Activated CD4-positive, CD25-positive, alpha-beta regulatory T cell (primary cell): ENCODE measurements around the gene FLOT1.
"Not testable (repeated sequence)": the region's sequence is repeated elsewhere in the genome, so short reads cannot be mapped to it uniquely, and the experiment has no call there.

ENCODE experiments used
- DNase-seq, 4 experiments: peaks; one replicate each; lab custom pipeline; 2025; lab: John Stamatoyannopoulos, UW

The FLOT1 gene

DNA sequence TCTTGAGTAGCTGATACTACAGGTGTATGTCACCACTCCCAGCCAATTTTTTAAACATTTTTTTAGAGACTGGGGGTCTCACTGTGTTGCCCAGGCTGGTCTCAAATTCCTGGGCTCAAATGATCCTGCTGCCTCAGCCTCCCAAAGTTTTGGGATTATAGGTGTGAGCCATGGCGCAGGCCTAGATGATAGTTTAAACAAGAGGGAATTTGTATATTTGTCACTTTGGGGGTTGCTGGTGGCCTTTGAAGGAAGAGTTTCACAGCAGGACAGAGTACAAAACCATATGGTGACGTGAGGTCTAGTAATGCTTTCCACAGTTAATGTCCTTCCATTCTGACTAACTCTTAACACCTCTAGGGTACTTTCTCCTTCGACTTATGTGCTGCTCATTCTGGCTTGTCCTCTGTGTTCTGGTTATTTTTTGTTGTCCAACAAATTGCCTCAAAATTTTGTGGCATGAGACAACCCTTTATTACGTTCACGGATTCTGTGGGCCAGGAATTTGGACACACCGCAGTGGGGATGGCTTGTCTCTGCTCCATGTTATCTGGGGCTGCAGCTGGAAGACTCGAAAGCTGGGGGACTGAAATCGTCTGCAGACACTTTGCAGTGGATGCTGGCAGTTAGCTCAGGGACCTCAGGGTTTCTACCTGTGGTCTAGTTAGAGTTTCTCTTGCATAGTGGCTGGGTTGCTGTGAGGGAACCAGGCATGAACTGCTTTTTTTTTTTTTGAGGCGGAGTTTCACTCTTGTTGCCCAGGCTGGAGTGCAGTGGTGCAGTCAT lies 24.9 kb upstream of the FLOT1 start:
- no peak for DNase-seq

DNA sequence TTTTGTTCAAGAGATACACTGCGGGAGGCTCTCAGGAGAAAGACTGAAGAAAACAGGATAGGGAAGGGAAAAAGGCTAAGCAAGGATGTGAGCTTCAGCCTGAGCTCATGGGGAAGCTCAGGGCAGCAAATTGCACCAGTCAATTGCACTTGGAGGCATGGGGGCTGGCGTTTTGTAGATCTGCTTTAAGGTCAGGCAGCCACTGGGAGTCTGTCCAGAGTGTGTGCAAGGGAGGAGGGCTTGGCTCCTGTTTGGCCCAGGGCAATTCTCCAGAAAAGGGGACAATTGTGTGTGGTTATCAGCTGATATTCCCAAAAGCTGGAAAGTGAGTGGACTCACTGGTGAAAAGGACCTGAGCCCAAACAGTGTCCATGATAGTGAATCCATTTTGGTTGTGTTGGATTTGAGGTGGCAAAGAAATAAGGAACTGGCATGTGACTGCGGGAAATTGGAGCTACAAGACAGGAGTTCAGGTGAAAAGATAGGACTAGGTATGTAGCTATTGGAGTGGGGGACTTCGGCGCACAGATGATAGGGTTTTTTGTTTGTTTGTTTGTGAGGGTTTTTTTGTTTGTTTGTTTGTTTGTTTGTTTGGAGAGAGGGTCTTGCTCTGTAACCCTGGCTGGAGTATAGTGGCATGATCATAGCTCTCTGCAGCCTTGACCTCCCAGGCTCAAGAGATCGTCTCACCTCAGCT lies 24.1 kb upstream of the FLOT1 start:
- no peak for DNase-seq

DNA sequence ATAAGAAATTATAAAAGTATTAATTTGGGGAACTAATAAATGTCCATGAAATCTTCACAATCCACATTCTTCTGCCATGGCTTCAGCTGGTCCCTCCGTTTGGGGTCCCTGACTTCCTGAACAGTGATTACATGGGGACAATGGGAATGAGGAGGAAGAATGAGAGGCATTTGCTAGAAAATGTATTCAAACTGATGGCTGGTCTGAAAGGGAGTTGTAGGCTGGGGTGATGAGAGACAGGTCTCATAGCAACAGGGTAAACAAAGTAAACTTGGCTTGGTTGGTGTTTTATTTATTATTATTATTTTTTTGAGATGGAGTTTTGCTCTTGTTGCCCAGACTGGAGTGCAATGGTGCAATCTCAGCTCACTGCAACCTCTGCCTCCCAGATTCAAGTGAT lies 23.0 kb upstream of the FLOT1 start:
- DNase-seq, result not testable (repeated sequence)

DNA sequence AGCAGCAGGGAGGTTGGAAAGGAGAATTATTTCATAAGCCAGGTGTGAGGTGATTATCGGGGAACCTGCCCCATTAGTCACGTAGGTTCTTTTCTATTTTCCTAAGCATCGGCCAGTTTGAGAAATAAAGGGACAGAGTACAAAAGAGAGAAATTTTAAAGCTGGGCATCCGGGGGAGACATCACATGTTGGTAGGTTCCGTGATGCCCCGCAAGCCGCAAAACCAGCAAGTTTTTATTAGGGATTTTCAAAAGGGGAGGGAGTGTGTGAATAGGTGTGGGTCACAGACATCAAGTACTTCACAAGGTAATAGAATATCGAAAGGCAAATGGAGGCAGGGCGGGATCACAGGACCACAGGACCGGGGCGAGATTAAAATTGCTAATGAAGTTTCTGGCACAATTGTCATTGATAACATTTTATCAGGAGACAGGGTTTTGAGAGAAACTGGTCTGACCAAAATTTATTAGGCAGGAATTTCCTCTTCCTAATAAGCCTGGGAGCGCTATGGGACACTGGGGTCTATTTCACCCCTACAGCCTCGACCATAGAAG lies 22.1 kb upstream of the FLOT1 start:
- DNase-seq, result not testable (repeated sequence)

DNA sequence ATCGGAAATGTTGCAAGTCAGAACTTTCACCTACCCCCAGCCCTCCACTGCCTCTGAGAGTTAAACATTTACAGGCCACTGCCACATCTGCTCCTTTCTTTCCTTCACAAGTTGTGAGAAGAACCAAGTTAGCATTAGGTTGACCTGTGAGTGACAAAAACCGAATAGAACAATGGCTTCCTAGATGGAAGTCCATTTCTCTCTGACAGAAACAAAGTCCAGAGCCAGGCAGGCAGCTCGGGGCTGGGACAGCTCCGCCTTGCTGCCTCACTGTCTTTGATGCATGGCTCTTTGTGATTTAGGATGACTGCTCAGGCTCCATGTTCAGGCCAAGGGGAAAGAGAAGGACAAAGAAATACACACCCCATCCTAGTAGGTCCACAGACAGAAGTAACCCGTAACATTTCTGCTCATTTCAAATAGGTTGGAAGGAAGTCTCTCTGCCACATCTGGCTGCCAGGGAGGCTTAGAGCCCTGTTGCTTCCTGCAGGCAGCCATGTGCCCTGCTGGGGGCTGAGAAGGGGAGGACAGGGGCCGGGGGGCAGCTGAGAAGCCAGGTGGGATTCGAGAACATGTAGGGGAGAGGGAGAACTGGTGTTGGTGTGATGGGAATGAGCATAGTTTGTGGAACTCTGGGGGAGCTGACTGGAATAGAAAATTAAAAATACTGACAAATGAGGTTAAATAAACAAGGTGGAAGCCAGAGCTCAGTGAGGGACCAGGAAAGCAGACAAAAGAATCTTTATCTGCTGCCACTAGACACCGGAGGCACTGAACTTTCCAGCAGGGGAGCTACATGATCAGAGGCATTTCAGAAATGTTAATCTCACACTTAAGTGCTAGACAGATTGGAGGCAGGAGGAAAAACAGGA lies 21.4 kb upstream of the FLOT1 start:
- no peak for DNase-seq

DNA sequence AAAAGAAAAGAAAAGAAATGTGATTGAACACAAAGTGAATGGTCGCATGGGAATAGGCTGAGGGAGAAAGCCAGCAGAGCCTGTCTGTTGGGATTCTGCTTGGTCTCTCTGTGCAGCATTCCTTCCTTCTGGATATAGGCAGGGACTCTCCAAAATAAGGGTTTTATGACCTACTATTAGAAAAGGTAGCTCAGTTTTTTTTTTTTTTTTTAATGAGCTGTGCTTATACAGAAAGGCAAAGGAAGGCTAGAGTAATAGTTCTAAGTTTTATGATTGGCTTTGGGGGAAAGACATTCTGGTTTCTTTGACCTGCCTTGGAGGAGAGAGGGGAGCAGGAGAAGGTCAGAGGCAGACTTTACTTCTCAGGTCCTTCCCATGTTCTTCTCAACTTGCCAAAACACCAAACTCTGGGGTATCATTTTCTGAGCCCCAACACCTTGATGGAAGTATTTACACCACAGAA lies 20.7 kb upstream of the FLOT1 start:
- no peak for DNase-seq

DNA sequence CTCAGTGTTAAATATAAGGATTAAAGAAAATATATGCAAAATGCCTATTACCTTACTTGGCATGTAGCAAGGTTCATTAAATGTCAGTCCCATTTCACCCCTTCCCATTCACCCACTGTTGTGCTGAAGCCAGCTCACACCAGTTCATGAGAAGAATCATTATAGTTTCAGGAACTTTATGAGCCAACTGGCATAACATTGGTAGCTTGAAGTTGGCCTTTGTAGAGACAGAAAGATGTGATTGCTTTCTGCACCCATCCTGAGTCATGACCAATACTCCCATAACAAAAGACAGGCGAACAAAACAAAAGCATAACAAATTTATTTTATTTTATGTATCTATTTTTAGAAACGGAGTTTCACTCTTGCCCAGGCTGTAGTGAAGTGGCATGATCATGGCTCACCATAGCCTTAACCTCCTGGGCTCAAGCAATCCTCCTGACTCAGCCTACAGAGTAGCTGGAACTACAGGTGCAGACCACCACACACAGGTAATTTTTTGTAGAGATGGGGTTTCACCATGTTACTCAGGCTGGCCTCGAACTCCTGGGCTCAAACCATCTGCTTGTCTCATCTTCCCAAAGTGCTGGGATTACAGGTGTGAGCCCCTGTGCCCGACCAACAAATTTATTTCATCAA lies 19.4 kb upstream of the FLOT1 start:
- no peak for DNase-seq

DNA sequence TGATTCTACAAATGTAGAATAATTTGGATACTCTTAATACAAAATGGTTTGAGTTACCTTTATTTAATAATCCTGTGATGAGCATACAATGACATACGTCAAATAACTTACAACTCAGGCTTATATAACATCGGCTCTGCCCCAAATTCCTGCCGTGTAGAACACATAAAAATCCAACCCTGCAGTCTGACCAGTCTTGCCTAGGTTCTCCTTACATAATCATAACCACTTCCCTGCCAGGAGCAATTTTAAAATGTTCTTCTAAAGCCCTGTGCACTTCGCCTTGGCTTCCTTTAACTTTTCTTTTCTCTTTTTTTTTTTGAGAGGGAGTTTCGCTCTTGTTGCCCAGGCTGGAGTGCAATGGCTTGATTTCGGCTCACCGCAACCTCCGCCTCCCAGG lies 18.1 kb upstream of the FLOT1 start:
- DNase-seq, result no peak

DNA sequence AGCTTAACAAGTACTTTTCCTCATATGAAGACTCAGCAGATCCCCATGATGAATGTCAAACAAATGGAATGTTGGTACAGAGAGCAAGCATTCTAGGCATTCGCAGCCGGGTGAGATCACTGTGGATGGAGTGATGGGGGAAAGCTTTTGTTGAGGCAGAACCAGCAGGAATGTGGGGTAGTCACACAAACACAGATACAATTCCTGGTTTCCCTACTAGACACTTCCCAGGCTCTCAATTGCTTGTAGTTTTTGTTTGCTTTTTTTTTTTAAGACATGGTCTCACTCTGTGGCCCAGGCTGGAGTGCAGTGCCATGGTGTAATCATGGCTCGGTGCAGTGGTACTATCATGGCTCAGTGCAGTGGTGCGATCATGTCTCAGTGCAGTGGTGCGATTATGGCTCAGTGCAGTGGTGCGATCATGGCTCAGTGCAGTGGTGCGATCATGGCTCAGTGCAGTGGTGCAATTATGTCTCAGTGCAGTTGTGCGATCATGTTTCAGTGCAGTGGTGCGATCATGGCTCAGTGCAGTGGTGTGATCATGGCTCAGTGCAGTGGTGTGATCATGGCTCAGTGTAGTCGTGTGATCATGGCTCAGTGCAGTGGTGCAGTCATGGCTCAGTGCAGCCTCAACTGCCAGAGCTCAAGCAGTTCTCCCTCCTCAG lies 17.2 kb upstream of the FLOT1 start:
- DNase-seq, result no peak

DNA sequence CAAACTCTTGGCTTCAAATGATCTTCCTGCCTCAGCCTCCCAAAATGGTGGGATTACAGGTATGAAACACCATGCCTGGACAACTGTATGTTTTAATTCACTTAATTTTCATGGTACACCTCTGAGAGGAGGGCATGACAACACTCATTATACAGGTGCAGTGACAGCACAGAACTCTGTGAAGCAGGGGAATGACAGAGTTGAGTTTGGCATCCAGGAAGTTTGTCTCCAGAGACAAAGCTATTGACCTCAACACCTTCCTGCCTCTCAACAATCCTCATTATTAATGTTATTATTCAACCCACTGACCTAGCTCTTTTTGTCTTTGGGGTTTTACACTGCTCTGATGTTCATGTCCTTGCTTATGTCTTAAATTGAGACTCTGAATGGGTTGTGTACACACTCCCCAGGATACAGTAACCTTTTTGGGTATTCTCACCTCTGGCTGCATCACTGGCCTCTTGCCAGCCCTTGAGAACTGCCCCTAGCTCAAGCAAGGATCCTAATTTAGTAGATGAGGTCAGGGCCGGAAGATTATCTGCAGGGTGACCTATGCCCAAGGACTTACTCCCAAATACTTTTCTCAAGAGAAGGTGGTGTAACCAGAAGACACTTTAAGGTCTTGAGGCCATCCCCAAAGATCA lies 14.9 kb upstream of the FLOT1 start:
- no peak for DNase-seq

DNA sequence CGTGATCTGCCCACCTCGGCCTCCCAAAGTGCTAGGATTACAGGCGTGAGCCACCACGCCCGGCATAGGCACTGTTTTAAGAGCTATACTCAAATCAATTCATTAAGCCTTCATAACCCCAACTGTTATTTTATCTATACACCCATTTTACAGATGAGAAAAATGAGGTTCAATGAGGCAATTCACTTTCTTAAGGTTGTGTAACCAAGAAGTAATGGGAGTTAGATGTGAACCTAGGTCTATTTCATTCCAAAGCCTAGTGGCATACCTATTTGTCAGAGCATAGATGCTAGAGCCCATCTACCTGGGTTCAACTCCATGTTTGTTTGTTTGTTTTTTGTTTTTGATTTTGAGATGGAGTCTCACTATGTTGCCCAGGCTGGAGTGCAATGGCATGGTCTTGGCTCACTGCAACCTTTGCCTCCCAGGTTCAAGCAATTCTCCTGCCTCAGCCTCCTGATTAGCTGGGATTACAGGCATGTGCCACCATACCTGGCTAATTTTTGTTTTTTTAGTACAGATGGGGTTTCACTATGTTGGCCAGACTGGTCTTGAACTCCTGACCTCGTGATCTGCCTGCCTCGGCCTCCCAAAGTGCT lies 14.0 kb upstream of the FLOT1 start:
- not testable (repeated sequence) for DNase-seq

DNA sequence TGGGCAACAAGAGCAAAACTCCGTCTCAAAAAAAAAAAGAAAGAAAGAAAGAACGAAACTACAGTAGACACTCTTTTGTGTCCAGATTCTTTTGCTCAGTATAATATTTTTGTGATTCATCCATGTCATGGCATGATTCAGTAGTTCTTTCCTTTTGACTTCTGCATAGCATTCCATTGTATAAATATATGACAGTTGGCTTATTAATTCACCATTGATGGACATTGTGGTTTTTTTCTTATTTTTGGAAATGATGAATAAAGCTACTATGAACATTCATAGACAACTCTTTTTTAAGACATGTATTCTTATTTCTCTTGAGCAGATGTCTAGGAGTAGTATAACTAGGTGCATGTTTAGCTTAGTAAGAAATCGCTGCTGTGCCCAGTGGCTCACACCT lies 12.1 kb upstream of the FLOT1 start:
- no peak for DNase-seq

DNA sequence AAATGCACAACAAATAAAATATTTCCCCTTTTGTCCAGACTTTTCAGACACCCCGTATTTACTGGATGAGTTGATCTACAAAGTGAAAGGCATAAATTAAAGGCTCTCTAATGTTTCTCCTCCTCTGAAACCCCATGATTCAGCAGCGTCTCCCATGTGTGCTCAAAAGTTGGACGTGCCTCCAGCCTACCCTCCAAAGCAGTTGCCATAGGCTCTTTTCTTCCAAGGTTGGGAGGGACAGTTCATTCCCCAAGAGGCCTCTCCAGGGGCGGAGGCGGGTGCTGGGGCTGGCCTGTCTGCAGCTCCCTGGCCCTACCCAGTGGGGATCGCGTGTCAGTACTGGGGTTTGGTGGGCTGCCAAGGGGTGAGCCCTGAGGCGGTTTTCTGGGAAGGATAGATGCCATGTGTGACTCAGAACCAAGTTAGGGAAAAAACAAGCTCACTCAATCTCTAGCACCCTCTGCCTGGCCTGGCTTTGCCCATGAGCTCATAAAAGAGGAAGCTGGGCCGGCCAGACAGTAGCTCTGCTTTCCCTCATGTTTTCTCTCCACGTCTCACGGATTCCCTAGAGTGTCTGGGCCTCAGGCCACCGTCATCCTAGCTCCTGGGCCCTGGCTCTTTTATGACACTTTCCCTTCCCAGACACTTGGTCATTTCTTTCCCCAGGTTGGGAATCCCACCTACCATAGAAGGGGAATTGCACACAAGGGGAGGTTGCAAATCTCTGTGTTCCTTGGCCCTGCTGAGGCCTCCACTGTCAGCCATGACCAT lies 9.9 kb upstream of the FLOT1 start:
- no peak for DNase-seq

DNA sequence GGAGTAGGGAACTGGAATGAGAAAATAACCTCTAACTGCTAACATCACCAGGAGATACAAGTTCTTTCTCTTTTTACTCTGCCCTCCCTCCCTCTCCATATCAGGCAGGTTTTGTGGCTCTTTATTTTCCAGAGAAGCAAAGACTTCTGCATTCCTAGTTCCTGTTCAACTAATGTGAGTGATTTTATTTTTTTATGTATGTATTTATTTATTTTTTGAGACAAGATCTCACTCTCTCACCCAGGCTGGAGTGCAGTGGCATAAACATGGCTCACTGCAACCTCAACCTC lies 7.8 kb upstream of the FLOT1 start:
- DNase-seq, result no peak

DNA sequence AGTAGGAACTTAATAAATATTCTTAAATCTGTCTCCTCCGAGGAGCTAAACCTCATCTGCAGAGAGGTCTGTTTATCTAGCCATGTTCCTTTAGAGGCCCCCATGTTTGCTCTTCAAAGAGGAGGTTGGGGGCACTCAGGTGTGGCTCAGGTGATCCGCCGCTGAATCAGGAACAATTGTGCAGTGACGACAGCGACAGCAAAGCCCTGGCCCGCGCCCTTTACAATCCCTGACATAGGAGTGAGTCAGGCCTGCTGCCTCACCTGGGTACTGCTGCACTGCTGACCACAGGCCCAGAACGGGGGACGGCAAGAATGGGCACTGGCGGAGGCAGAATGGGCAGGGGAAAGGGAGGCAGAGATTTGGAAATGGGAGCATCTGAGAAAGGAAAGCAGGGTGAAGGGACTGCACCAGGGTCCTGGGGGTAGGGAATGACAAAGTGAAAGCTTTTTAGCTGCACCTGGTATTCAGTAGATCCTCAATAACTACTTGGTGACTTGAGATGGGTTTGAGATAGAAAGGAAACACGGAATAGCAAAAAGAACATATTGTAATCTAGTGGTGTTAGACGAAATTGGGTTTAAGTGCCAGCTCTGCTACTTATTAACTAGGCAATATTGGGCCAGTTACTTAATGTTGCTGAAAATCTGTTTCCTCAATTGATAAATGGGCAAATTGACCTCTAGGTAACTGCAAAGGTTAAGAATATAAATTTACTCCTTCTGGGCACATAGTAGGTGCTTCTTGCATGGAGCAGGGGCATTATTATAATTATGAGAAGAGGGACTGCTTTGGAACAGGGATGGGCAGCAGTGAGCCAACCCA lies 7.3 kb upstream of the FLOT1 start:
- no peak for DNase-seq

DNA sequence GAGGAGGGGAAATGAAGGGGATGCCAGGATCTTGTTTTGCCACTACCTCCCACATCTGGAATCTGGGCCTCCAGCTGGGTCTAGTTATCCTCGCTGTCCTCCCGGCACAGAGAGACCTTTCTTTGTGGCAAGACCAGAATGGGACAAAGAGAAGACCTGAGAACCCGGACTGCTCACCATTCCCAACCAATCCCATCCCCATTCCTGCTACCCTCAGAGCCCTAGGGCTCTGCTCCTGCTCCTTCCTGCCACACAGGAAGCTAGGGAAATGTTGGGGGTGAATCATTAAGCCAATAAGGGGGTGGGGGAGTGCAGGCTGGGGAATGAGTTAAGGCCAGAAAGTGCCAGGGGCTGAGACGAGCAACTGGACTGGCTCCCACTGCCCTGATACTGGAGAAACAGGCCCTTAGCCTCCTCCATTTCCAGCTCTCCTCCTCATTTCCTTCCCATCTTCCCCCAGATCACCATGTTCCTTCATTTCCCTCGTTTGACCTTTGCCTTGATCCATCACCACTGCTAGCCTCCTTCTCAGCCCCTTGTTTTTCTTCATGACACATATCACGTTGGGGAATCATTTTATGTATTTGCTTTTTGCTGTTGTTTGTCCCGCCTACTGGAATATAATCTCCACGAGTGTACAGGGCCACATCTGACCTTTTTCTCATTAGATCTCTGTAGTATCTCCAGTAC lies 6.5 kb upstream of the FLOT1 start:
- DNase-seq, result no peak

DNA sequence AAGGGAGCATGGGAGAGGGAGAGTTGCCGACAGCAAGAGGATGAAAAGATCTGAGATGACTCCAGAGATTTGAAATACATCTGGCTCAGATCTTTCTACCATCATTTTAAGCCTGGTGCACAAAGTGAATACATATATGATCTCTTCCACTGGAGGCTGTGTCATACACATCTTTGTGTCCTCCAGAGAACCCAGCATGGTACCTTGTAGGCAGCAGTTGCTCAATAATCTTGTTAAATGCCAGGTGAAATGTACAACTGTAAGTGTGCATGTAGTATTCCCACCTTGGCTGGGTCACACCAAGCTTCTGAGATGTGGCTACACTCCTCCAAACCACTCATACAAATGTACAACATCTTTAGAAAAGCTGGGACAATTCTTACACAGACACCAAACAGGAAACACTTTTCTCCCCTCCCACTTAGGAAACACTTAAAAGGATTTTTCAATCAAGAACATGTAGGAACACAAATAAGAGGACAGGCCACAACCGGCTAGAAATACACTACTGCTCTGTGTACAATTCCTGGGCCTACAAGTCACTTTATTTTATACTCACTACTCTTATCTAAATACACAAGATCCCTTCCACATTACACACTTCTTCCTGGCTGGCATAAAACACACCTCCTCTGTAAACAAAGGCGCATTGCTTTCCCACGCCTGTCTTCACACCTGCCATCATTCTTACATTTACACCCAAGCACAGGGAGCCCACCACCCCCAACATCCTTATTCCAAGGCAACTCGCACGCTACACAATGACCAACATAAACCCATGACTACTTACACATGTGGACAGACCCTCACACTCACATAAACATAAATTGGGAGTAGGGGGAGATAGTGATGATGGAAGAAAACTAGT lies 5.6 kb upstream of the FLOT1 start:
- no peak for DNase-seq
